Mesenchymal stem cell (in vitro differentiated cells and primary cell): ENCODE data around the gene IFNL2.
"Not testable (repeated sequence)": the region's sequence is repeated elsewhere in the genome, so short reads cannot be mapped to it uniquely, and the experiment has no call there.

ENCODE experiments used
- DNase-seq: peaks from one replicate; pipeline ENCODE4 v3.0.0-alpha.2; 2013
- H2AFZ ChIP-seq: one replicate; pipeline ENCODE4 v1.6.1; 2013; ENCODE audit warnings: low read depth, mild to moderate bottlenecking, control low read depth, inconsistent platforms, low read length, moderate library complexity
- H2AK5ac ChIP-seq: 2 replicates; pipeline ENCODE4 v1.6.1; 2013; ENCODE audit warnings: low read length, moderate library complexity, mild to moderate bottlenecking, inconsistent platforms; ENCODE audit not compliant: severe bottlenecking
- H2BK120ac ChIP-seq: one replicate; pipeline ENCODE4 v1.6.1; 2013; ENCODE audit warnings: low read depth, mild to moderate bottlenecking, inconsistent platforms, low read length, moderate library complexity
- H2BK12ac ChIP-seq, 2 experiments: one replicate each; pipeline ENCODE4 v1.6.1; 2013; ENCODE audit warnings: inconsistent platforms in 2 of 2, low read length in 2 of 2, mild to moderate bottlenecking in 2 of 2, moderate library complexity in 2 of 2, control low read depth in 1 of 2
- H2BK15ac ChIP-seq: one replicate; pipeline ENCODE4 v1.6.1; 2013; ENCODE audit warnings: mild to moderate bottlenecking, low read depth, inconsistent platforms; ENCODE audit not compliant: poor library complexity, severe bottlenecking
- H2BK5ac ChIP-seq: 2 replicates; pipeline ENCODE4 v1.6.1; 2013; ENCODE audit warnings: low read depth, mild to moderate bottlenecking, low read length, control low read depth, inconsistent platforms; ENCODE audit not compliant: poor library complexity, severe bottlenecking
- H3K14ac ChIP-seq, 2 experiments: one replicate each; pipeline ENCODE4 v1.6.1; 2013; ENCODE audit warnings: inconsistent platforms in 2 of 2, low read length in 2 of 2, control low read depth in 1 of 2, mild to moderate bottlenecking in 1 of 2, moderate library complexity in 1 of 2
- H3K18ac ChIP-seq, 2 experiments: one replicate each; pipeline ENCODE4 v1.6.1; 2013; ENCODE audit warnings: inconsistent platforms in 2 of 2, low read length in 2 of 2, control low read depth in 1 of 2, low read depth in 1 of 2, mild to moderate bottlenecking in 1 of 2
- H3K23ac ChIP-seq, 2 experiments: one replicate each; pipeline ENCODE4 v1.6.1; 2013; ENCODE audit warnings: inconsistent platforms in 2 of 2, low read length in 2 of 2, mild to moderate bottlenecking in 2 of 2, moderate library complexity in 2 of 2, control low read depth in 1 of 2
- H3K27ac ChIP-seq: 2 replicates; pipeline ENCODE4 v1.5.1; 2013; ENCODE audit warnings: mild to moderate bottlenecking, moderate library complexity, low read length, control low read depth, inconsistent platforms; ENCODE audit not compliant: poor library complexity, severe bottlenecking
- H3K27me3 ChIP-seq, 2 experiments: 2 replicates each; pipeline versions ENCODE4 v1.6.1 to v1.7.0; 2013; ENCODE audit warnings: low read length in 2 of 2, mild to moderate bottlenecking in 2 of 2, moderate library complexity in 2 of 2, control low read depth in 1 of 2, inconsistent platforms in 1 of 2; ENCODE audit not compliant: control insufficient read depth in 1 of 2, insufficient read depth in 1 of 2
- H3K36me3 ChIP-seq, 2 experiments: 2 replicates each; pipeline versions ENCODE4 v1.6.1 to v1.7.0; 2013; ENCODE audit warnings: low read length in 2 of 2, control low read depth in 1 of 2, inconsistent platforms in 1 of 2, low read depth in 1 of 2, mild to moderate bottlenecking in 1 of 2; ENCODE audit not compliant: insufficient read depth in 2 of 2, control insufficient read depth in 1 of 2
- H3K4ac ChIP-seq, 2 experiments: one replicate each; pipeline ENCODE4 v1.6.1; 2013; ENCODE audit warnings: inconsistent platforms in 2 of 2, low read length in 2 of 2, mild to moderate bottlenecking in 2 of 2, moderate library complexity in 2 of 2, control low read depth in 1 of 2, low read depth in 1 of 2
- H3K4me1 ChIP-seq: 2 replicates; pipeline ENCODE4 v1.6.1; 2013; ENCODE audit warnings: low read depth, low read length, control low read depth; ENCODE audit not compliant: control insufficient read depth, insufficient read depth
- H3K4me2 ChIP-seq: 2 replicates; pipeline ENCODE4 v1.6.1; 2013; ENCODE audit warnings: low read length, mild to moderate bottlenecking, inconsistent platforms; ENCODE audit not compliant: poor library complexity, severe bottlenecking
- H3K4me3 ChIP-seq, 2 experiments: 2 replicates each; pipeline versions ENCODE4 v1.5.1 to v1.7.0; 2013; ENCODE audit warnings: low read length in 2 of 2, mild to moderate bottlenecking in 2 of 2, control low read depth in 1 of 2, low read depth in 1 of 2; ENCODE audit not compliant: insufficient read depth in 1 of 2
- H3K79me1 ChIP-seq: replicated peaks from 2 replicates; pipeline ENCODE4 v1.6.1; 2013; ENCODE audit warnings: mild to moderate bottlenecking, control low read depth, low read length, inconsistent platforms; ENCODE audit not compliant: poor library complexity, severe bottlenecking
- H3K9ac ChIP-seq: 2 replicates; pipeline ENCODE4 v1.7.0; 2013; ENCODE audit warnings: mild to moderate bottlenecking, low read length, moderate library complexity
- H3K9me3 ChIP-seq: 2 replicates; pipeline ENCODE4 v1.7.0; 2013; ENCODE audit warnings: mild to moderate bottlenecking, low read length; ENCODE audit not compliant: control insufficient read depth
- H4K8ac ChIP-seq: one replicate; pipeline ENCODE4 v1.6.1; 2013; ENCODE audit warnings: inconsistent platforms, mild to moderate bottlenecking, low read length, moderate library complexity
- H4K91ac ChIP-seq: one replicate; pipeline ENCODE4 v1.6.1; 2013; ENCODE audit warnings: mild to moderate bottlenecking, low read length, inconsistent platforms
- WGBS: methylation state at CpG from one replicate; pipeline ENCODE4 v1.1.7; 2013; ENCODE audit warnings: mixed read lengths; 5-methylcytosine and 5-hydroxymethylcytosine counted together

IFNL2 gene

DNA sequence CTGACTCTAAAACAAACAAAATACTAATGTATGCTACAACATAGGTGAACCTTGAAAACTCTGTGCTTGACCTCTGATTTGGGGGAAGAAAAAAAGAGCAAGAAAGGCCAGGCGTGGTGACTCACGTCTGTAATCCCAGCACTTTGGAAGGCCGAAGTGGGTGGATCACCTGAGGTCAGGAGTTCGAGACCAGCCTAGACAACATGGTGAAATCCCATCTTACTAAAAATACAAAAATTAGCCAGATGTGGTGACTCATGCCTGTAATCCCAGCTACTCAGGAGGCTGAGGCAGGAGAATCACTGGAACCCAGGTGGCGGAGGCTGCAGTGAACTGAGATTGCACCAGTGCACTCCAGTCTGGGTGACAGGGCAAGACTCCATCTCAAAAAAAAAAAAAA is 5.7 kb downstream of the IFNL2 start:
- not testable (repeated sequence) for H2AFZ ChIP-seq, H3K4me2 ChIP-seq, H2BK5ac ChIP-seq, H3K4ac ChIP-seq, H2BK120ac ChIP-seq, H4K8ac ChIP-seq, H3K36me3 ChIP-seq, DNase-seq, H2AK5ac ChIP-seq, H3K27ac ChIP-seq, H2BK12ac ChIP-seq, H3K4me3 ChIP-seq, H3K14ac ChIP-seq, H3K9me3 ChIP-seq, H4K91ac ChIP-seq, H3K23ac ChIP-seq, H3K18ac ChIP-seq, H3K4me1 ChIP-seq, H3K9ac ChIP-seq, H2BK15ac ChIP-seq, H3K79me1 ChIP-seq
- H3K27me3 ChIP-seq, result peaks cover 38 to 52% of the 10 kb centered on the region in 2 experiments
- WGBS, result 63% methylated on average over 4 of the region's 5 CpGs

DNA sequence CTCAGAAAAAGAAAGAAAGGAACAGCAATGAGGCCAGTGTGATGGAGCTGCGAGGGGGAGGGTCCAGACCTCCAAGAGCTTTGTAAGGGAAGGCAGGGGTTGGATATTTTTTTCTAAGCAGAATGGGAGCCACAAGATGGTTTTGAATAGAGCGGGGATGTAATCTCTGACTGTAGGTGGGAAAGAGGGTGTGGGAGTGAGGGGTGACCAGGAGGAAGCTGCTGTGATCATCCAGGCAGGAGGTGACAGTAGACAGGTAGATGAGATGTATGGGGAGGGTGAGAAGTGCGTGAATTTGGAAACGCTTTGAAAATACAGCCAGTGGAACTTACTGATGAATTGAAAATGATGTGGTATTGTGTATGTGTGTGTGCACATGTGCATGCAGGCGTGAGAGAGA is 7.4 kb downstream of the IFNL2 start:
- Histone ChIP-seq H3K36me3 (no peaks in the 10 kb centered on the region), H3K4me1 (no peaks in the 10 kb centered on the region), H3K27me3 (peaks cover 27 to 48% of the 10 kb centered on the region in 2 experiments), H3K9me3 (no peaks in the 10 kb centered on the region), H4K8ac (no peak overlapping the region), H3K18ac (no peak overlapping the region), H3K9ac (no peak overlapping the region), H2BK5ac (no peak overlapping the region), H2BK15ac (no peak overlapping the region), H2BK12ac (no peak overlapping the region), H3K4me3 (no peak overlapping the region), H3K79me1 (no peaks in the 10 kb centered on the region), H2AFZ (no peak overlapping the region), H3K23ac (no peak overlapping the region), H4K91ac (no peak overlapping the region), H3K4me2 (no peak overlapping the region), H2AK5ac (no peak overlapping the region), H3K27ac (no peak overlapping the region), H3K14ac (no peak overlapping the region), H2BK120ac (no peak overlapping the region), H3K4ac (no peak overlapping the region)
- DNase-seq, result no peak
- WGBS, result 77% methylated on average over 5 of the region's 5 CpGs

DNA sequence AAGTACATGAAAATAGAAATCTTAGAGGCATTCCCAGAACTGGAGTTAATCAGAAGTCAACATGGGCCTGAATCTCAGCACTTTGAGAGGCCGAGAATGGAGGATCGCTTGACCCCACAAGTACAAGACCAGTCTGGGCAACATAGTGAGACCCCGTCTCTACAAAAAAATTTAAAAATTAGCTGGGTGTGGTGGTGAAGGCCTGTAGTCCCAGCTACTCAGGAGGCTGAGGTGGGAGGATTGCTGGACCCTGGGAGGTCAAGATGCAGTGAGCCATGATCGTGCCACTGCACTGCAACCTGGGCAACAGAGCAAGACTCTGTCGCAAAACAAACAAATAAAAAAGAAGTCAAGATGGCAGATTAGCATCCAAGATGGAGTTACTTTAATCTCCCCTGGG is 8.5 kb downstream of the IFNL2 start:
- Histone ChIP-seq H3K4me2 (no peak overlapping the region), H3K4me1 (no peaks in the 10 kb centered on the region), H4K8ac (no peak overlapping the region), H3K27me3 (peaks cover 24 to 46% of the 10 kb centered on the region in 2 experiments), H2BK15ac (no peak overlapping the region), H3K9ac (no peak overlapping the region), H3K14ac (no peak overlapping the region), H2BK120ac (no peak overlapping the region), H3K9me3 (no peaks in the 10 kb centered on the region), H4K91ac (no peak overlapping the region), H3K36me3 (no peaks in the 10 kb centered on the region), H3K79me1 (no peaks in the 10 kb centered on the region), H2AFZ (no peak overlapping the region), H3K23ac (no peak overlapping the region), H3K4ac (no peak overlapping the region), H2BK12ac (no peak overlapping the region), H2AK5ac (no peak overlapping the region), H3K4me3 (no peak overlapping the region), H3K18ac (no peak overlapping the region), H3K27ac (no peak overlapping the region), H2BK5ac (no peak overlapping the region)
- no peak for DNase-seq
- 86% methylated on average over 5 of the region's 5 CpGs for WGBS

DNA sequence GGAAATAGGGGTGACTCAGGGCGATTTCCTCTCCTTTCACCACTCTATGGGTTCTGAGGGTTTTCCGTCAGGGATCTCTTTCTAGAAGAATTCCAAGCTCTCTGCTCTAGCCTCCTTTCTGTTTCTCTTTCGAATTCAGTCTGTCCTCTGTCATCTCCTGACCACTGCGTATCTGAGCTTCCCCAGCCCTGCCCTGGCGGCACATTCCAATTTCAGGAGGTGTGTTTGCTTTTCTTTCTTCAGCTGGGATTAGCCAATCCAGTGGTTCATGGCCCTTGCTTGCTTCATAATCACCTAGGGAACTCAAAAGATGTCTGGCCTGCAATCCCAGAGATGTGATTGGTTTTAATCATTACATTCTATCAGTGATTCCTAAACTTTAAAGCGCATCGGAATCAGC is 9.4 kb downstream of the IFNL2 start:
- H3K4me2 ChIP-seq, result no peak overlapping the region
- no peak overlapping the region for H3K4ac ChIP-seq
- no peak overlapping the region for H2AFZ ChIP-seq
- no peak overlapping the region for H3K23ac ChIP-seq
- no peaks in the 10 kb centered on the region for H3K9me3 ChIP-seq
- H2BK120ac ChIP-seq, result no peak overlapping the region
- peak; percentile 40 for DNase-seq
- H2BK15ac ChIP-seq, result no peak overlapping the region
- H3K4me3 ChIP-seq, result no peak overlapping the region
- no peak overlapping the region for H3K18ac ChIP-seq
- H3K27me3 ChIP-seq, result peaks cover 22 to 44% of the 10 kb centered on the region in 2 experiments
- H3K36me3 ChIP-seq, result no peaks in the 10 kb centered on the region
- no peak overlapping the region for H3K14ac ChIP-seq
- no peak overlapping the region for H4K91ac ChIP-seq
- no peak overlapping the region for H2BK5ac ChIP-seq
- 66% methylated on average over 7 of the region's 7 CpGs for WGBS
- H4K8ac ChIP-seq, result no peak overlapping the region
- H3K27ac ChIP-seq, result no peak overlapping the region
- H3K4me1 ChIP-seq, result no peaks in the 10 kb centered on the region
- H2BK12ac ChIP-seq, result no peak overlapping the region
- no peaks in the 10 kb centered on the region for H3K79me1 ChIP-seq
- H3K9ac ChIP-seq, result no peak overlapping the region
- H2AK5ac ChIP-seq, result no peak overlapping the region
